BJ (cell line): ENCODE measurements around the gene MC4R. TPM values are rescaled to one million over a fixed set of nuclear protein-coding genes. Genes with fewer than 3 reads are reported as not detected.

ENCODE experiments used
- CTCF ChIA-PET: fragments of 350-600 bp; formaldehyde crosslinking; extraction: SDS; loops from one replicate; lab custom pipeline; 2021; ENCODE audit warnings: antibody characterized with exemption, inconsistent platforms; lab: Yijun Ruan, JAX
- POLR2A ChIA-PET: fragments of 300-600 bp; sonication (Branson Sonifier 250); formaldehyde crosslinking; extraction: SDS; loops from one replicate; lab custom pipeline; 2021; ENCODE audit warnings: antibody characterized with exemption; lab: Charles Lee
- DNase-seq: peaks from one replicate; pipeline ENCODE4 v3.0.0-alpha.2; 2011; ENCODE audit warnings: low read depth
- H3K27me3 ChIP-seq: 2 replicates; pipeline ENCODE4 v1.6.0; 2011; ENCODE audit warnings: low read length; ENCODE audit not compliant: control insufficient read depth, insufficient read depth
- H3K36me3 ChIP-seq: 2 replicates; pipeline ENCODE4 v1.5.1; 2011; ENCODE audit warnings: low read length; ENCODE audit not compliant: control insufficient read depth, insufficient read depth
- H3K4me3 ChIP-seq: 2 replicates; pipeline ENCODE4 v1.5.1; 2011; ENCODE audit warnings: low read depth, mild to moderate bottlenecking, control low read depth, low read length
- CTCF ChIP-seq: IDR thresholded peaks from 2 replicates; pipeline ENCODE4 v1.5.1; 2011; ENCODE audit warnings: low read depth, mild to moderate bottlenecking, control low read depth, inconsistent platforms, low read length, moderate library complexity; ENCODE audit not compliant: insufficient read depth
- polyA plus RNA-seq: library from polyadenylated mRNA; depleted of rRNA; stranded (reverse); fragments of >200 nt; gene quantifications from 2 replicates; pipeline ENCODE4 v1.2.3, GENCODE V29; 2011

The MC4R gene
- polyA plus RNA-seq, 1 experiment = not detected

DNA sequence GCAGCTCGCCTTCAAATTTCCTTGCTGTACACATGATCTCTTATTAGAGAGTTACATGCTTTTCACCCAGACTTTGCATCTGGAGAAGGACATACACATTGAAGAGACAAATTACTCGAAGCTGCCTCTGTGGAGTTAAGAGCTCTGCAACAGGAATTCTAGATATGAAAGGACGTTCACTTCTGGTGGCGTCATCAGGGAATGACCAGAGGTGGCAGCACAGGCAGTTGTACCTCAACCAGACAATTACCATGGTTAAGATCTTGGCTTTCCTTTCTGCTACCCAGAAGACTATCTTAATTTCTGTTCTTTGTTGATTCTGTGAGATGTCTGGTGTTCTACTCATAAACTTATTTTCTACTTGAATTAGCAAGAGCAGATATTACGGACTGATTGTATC lies 39.1 kb upstream of the MC4R start:
- Histone ChIP-seq H3K36me3 (no peaks in the 10 kb centered on the region), H3K27me3 (no peaks in the 10 kb centered on the region), H3K4me3 (no peak overlapping the region)
- DNase-seq = no peak
- TF ChIP-seq CTCF = peak; percentile 13; the same call in 1 of the 2 replicates
- ChIA-PET CTCF (interaction anchor here (1.0 kb wide), 1 partner anchor 10 kb away, joined by 4 read pairs; no protein-coding TSS in a partner anchor), POLR2A (no interaction called here)

DNA sequence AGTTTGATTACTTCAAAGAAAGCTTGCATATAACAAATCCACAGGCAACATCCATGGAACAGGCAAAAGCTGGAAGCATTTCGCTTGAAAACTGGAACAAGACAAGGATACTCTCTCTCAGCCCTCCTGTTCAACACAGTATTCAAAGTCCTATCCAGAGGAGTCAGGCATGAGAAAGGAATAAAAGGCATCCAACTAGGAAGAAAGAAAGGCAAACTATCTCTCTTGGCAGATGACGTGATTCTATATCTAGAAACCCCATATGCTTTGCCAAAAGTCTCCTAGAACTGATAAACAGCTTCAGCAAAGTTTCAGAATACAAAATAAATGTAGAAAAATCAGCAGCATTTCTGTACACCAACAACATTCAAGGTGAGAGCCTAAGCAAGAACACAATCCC lies 34.1 kb upstream of the MC4R start:
- H3K4me3 ChIP-seq = no peak overlapping the region
- TF ChIP-seq CTCF = no peak
- no peak for DNase-seq
- ChIA-PET POLR2A (no interaction called here), CTCF (interaction anchor here (0.6 kb wide), 1 partner anchor 77 kb away, joined by 3 read pairs; no protein-coding TSS in a partner anchor)
- H3K27me3 ChIP-seq = no peaks in the 10 kb centered on the region
- no peaks in the 10 kb centered on the region for H3K36me3 ChIP-seq

DNA sequence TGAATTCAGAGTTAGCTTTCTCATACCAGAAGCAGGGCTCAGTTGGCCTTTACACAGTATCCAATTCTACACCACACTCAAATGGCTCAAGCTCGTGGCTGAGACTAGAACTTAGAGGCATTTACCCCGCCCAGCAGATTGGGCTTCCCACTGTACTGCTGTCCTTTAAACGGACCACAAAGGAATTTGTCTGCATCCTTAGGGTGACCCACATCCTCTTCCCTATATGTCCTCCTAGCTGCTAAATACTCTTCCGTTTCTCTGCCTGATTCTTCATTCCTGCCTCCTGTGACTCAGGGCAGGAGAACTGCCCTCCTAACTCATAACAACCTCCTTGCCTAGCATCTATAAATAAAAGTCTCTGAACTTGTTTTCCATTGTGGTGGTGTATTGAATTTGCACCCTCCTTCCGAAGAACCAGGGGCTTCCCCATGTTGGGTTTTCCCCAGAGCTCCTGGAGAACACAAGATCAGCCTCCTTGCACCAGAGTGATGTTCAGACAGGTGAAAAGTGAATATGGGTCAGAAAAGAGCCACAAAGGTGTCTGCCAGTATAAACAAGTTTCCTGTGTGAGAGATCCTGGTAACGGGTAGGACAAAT lies 32.0 kb upstream of the MC4R start:
- POLR2A ChIA-PET = no interaction called here
- H3K27me3 ChIP-seq = no peaks in the 10 kb centered on the region
- CTCF ChIA-PET = interaction anchor here (1.0 kb wide), 1 partner anchor 145 kb away, joined by 6 read pairs; no protein-coding TSS in a partner anchor
- TF ChIP-seq CTCF = no peak
- no peaks in the 10 kb centered on the region for H3K36me3 ChIP-seq
- no peak overlapping the region for H3K4me3 ChIP-seq
- DNase-seq = no peak

- ChIA-PET CTCF (no interaction called here), POLR2A (no interaction called here)
- no peak for DNase-seq
- H3K27me3 ChIP-seq = no peaks in the 10 kb centered on the region
- TF ChIP-seq CTCF = no peak
- no peak overlapping the region for H3K4me3 ChIP-seq
- H3K36me3 ChIP-seq = no peaks in the 10 kb centered on the region
These were observed 28.8 kb upstream of the MC4R start for GRCh38 chr18:60401346-60401745.

- Histone ChIP-seq H3K4me3 (no peak overlapping the region), H3K36me3 (no peaks in the 10 kb centered on the region), H3K27me3 (no peaks in the 10 kb centered on the region)
- CTCF ChIA-PET = interaction anchor here (0.9 to 1.1 kb wide), 3 partner anchors 19 to 396 kb away, joined by 3 read pairs; partner anchors contain the start of gene MC4R
- peak; percentile 25 for DNase-seq
- TF ChIP-seq CTCF = no peak
- POLR2A ChIA-PET = no interaction called here
These were observed 19.1 kb upstream of the MC4R start for GRCh38 chr18:60391571-60392226.
